ENCODE results near the gene TGFB2. TPM values are rescaled to one million over a fixed set of nuclear protein-coding genes. Genes with fewer than 3 reads are reported as not detected.

TGFB2 gene
- polyA plus RNA-seq, 1 donor: 66.7 TPM

DNA sequence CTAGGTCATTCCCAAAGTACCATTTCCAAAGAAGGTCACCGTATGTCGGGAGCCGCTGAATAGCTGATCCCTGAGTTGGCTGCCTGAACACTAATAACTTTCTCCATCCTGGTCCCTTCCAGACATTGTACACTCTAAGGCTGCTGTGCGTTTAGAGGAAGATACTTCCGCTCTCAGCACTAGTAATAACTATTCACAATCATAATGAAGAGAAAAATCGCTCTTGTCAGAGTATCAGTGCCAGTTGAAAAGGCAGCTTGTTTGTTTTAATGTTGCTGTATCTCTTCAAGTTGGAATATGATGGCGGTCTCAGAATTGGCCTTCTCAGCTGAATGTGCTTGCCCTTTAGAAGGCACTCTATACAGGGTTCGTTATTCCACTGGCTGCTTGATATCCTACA lies 43.5 kb downstream of the TGFB2 start:
- no peak for DNase-seq (ENCODE audit: low read depth)

DNA sequence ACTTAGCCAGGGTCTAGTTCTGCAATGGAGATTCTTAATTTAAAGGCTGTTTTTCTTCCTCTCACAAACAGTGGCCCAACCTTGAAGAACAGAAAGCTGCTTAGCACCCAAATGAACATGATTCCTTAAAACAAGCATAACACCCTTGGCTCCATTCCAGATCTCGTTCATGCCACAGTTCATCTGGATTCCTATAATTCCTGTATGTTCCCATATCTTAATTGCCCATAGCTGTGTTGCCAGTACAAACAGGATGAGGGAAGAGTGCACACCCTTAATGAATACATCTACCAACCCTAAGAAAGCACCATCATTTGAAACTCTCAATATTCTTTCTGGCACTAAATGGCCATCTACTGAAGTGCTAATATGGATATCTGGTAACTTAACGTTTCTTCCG lies 45.5 kb downstream of the TGFB2 start:
- no peak for DNase-seq (ENCODE audit: low read depth)

DNA sequence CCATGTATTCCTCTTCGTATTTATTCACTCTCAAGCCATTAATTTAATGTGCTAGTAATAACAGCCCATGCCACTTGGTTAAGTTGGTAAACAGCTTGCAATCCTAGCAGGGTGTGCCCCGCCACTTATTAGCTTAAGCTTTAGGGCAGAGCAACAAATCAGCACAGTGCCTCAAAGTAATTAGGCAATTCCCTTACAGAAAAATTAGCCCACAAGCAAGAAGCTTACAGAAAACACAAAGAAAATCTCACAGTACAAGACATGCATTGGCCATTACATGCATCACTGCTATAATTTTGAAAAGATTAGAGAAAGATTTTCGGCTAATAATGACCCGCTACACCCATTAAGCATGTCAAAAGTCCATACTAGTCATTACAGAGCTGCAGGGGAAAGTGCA lies 47.6 kb downstream of the TGFB2 start:
- no peak for DNase-seq (ENCODE audit: low read depth)

DNA sequence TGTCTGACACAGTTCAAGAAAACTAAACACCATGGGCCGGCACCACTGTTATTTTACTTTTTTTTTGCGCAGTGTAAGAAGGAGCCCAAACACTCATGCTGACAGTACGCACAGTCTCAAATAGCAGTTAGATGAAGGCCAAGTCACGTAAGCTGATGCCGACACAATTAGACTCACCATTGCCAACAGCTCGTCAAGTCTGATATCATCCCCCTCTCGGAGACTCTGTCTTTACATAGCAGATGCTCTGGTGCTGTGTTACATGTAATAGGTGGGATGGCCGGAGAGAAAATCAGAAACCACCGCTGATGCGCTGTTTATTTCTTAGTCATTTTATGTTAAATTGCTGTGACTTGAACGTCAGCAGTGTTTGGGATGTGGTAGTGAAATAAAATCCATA lies 49.3 kb downstream of the TGFB2 start:
- no peak for DNase-seq (ENCODE audit: low read depth)

DNA sequence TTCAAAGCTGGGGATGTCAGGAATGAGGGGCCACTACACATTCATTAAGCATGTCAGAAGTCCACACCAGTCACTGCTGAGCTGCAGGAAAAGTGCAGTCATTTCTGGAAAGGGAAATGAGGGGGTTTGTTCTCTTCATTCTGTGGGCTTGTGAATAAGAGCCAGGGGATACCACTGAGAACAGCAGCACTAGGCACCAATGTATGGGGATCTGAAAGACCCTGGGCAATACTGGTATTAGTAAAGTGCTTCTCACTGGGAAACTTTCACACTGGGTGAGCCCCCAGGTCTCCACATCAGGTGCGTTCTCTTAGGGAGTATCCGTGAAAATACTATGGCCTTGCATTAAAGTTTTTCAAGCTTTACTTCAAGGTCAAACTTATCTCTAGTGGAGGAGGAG lies 49.9 kb downstream of the TGFB2 start:
- no peak for DNase-seq (ENCODE audit: low read depth)

DNA sequence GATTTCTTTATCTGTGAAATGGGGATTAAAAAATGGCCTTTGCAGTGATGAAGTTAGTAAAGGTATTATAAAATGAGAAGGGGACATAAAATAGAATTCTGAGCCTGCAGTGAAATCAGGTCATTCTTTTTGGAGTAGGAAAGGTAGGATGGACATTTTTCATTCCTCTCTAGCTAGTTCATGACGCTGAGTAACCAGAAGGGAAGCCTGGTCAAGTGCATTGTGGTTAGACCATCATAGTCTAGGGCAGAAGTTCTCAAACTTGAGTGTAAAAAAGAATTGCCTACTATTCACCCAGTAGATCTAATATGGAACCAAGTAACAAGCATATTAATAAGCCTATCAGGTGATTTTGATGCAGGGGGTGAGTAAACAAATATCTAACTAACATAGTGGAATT lies 50.8 kb downstream of the TGFB2 start:
- no peak for DNase-seq (ENCODE audit: low read depth)

DNA sequence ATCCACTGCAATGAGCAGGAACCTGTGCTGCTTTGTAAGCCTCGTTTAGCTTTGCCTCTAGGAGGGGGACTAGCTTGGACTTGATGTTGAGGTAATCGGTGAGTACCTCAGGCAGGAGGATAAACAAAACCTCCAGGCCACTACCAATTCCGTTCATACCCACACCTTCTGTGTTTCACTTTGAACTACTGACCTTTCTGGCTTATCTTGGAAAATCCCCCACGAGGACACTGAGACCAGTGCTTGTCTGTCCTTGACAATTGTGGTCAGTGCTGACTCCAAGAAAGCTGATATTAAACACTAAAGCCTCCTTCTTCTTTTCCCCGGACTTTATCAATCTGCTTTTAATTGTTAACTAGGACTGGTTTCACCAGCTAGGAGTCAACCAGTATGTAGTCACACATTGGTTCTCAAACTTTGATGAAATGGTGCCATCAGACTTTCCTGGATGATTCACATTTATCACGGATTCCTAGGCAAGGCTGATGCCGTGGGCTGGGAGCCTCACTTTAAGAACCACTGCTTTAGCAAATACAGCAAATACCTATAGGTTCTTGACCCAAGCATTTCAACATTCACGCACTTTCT lies 52.7 kb downstream of the TGFB2 start:
- no peak for DNase-seq (ENCODE audit: low read depth)

DNA sequence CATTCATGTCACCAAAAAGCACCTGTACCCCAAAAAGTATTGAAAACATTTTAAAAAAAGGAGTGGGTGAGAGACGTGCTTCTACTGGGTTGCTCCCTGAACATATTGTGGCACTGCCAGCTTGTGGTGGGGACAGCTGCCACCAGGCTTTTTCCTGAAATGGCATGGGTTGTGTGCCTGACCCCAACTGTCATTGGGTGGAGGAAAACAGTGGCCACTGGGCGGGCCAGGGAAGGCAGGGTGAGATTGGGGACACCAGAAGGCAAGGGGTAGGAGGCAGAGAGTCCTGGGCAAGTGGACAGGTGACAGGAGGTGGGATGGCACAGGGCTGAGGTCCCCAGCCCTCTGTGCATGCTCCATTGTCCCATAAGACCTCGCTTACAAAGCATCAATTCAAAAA lies 55.5 kb downstream of the TGFB2 start:
- DNase-seq (ENCODE audit: low read depth): no peak

DNA sequence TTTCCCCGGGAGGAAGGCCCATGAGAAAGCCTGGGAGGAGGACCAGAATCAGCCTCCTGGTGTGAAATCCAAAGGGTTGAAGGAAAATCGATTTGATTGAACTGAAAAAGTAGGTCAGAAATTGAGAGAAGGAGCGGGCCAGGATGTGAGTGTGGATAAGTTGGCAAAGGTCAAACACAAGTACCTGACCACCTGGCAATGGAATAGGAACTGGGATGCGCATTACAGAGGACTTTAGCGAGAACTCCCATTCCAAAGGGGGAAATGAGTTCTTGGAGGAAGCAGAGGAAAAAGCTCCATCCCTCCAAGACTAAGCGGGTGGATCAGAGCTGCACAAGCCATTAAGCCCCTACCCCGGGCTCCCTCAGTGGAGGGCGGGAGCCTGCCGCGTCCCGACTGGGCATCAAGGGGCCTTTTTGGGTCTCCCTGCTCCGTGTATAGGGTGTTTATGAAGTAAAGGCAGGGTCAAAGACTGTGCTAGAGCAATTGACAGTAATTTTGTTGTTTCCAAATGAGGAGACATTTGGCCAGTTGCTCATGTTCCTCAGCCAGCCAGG lies 56.4 kb downstream of the TGFB2 start:
- no peak for DNase-seq (ENCODE audit: low read depth)

DNA sequence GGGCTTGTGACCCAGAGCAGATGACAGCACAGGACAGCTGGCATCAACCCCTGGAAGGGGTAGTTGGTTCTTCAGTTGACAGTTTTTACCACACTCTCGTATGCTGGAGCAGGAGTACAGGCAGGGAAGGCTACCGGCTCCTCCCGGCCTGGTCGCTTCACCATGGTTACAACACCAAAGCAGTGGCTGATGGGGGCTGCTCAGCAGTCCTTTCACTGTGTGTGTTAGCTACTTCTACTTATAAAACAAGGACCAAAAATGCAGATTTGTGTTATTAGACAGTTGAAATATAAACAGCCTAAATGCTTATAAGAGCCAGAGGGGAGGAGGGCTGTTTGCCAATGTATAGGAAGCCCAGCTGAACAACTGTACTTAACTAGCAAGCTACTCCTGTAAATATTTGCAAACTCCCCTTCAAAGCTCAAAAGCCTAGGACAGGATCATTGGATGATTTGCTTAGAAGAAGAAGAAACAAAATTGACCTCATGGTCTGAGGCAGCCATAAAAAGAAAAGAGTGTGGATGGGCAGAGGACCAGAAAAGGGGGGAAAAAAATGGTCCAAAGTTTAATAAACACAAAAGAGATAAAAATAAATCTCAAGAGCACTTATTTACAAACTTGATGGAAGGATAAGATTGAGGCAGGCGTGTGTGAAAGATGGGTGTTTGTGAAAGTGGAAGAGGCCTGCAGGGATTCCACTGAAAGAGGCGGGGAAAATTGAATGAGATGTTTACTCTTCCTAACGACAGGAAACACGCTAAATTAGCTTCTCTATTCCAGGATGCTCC lies 57.1 kb downstream of the TGFB2 start:
- DNase-seq (ENCODE audit: low read depth): no peak

DNA sequence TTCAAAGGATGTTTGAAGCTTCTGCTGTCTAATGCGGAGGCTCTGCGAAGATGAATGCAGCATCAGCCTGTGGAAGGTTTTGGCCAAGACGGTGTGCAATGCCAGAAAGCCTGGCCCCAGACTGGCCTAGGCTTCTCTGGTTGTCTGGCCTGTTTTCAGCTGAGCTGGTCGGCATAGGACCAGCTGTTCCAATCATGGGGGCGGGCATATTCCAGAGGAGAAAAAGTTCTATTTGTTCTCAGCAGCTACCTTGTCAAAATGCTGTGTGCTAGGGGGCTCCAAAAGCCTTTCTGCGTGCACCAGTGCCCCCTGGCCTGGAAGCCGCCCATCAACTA lies 57.6 kb downstream of the TGFB2 start:
- DNase-seq (ENCODE audit: low read depth): no peak

DNA sequence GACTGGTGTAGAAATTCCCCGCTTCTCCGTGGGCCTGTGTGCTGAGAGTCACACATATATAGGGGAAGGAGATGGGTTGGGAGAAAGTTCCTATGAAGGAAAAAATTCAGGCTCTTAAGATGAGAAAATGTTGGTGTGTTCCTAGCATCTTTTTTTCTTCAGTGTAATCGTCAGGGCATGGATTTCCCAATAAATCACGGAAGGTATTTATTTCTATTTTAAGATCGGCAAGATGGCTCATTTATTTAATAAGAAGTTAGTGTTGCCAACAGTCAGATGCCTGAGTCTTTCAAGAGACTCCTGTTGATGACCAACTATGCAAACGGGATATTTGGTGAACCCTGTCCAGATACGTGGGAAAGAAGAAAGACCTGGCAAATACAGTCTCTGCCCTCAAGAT lies 58.2 kb downstream of the TGFB2 start:
- DNase-seq (ENCODE audit: low read depth): no peak

DNA sequence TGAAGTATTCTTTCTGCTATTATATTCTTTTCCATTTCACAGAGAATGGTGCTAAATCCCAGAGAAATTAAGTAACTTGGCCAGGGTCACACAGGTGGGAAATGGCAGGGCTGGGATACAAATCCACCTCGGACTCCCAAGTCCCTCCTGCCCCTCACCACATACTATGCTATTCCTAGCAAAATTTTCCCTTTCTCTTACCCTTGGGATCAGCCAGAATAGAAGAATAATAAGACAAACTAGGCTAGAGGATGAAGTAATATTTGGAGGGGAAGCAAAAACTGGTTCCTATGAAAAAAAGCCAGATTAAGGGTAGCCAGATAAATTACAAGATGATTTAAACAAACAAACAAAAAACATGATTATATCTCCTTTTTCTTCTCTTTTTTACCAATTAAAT lies 62.5 kb downstream of the TGFB2 start:
- no peak for DNase-seq (ENCODE audit: low read depth)

DNA sequence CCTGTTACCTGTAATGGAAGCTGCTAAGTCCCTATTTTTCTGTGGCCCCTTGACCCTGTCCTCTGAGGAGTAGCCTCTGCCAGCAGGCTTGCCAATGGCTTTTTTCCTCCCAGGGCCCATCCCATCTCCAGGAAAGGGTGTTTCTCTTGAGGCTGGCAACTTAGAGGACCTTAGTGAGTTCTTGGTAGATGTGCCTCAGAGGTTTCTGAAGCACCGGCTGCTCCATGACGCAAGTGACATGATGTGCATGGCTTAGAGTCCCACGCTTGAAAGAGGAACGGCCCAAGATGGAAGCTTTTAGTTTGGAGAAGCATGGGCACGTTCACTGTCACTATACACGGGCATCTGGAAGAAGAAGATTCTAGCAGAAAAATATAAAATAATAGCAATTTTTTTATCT lies 63.0 kb downstream of the TGFB2 start:
- no peak for DNase-seq (ENCODE audit: low read depth)

DNA sequence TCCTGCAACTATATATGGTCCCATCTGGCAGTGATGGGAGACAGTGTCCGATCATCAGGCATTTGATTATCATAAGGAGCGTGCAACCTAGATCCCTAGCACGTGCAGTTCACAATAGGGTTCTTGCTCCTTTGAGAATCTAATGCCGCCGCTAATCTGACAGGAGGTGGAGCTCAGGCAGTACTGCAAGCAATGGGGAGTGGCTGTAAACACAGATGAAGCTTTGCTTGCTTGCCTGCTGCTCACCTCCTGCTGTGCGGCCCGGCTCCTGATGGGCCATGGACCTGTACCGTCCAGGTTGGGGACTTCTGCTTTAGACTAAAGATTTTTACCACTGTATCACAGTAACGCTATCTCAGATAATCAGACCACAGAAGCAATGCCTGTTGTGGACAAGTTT lies 63.8 kb downstream of the TGFB2 start:
- DNase-seq (ENCODE audit: low read depth): no peak

DNA sequence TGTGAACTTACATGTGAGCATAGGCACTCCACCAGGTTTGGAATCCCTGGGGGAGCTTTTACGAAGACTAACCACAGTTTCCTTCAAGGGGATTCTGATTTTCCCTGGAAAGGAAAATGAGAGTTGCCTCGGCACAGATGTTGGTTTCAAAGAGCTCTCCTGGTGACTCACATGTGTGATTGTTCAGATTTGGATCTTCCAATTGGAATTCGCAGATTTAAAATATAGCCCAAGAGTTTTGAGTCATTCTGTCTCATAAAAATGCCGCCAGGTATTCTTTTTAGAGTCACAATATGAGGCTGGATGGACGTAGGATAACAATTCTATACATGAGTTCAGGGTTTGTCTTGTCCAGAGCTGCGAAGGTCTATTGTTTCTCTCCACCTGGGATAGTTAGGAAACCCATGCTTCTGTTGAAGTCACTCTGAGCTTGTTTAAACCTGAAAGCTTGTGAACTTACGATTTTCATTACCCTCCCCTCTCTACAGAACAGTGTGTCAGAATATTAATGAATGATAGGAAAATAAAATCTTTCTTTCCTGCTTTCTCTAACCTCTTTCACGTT lies 64.9 kb downstream of the TGFB2 start:
- no peak for DNase-seq (ENCODE audit: low read depth)

DNA sequence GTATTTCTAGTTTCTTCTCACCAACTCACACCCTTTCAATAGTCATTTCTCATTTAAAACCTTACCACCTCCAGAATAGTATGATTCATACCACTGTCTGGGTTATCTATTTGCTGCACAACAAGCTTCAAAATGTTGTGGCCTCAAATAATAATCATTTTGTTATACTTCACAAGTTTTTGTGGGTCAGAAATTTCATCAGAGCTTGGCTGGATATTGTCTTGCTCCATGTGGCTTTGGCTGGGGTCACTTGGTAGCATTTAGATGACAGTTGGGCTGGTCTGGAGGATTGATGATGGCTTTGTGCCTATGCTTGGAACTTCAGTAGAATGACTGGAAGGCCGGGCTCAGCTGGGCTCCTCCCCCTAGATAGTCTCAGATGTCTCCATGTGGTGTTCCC lies 66.0 kb downstream of the TGFB2 start:
- no peak for DNase-seq (ENCODE audit: low read depth)

DNA sequence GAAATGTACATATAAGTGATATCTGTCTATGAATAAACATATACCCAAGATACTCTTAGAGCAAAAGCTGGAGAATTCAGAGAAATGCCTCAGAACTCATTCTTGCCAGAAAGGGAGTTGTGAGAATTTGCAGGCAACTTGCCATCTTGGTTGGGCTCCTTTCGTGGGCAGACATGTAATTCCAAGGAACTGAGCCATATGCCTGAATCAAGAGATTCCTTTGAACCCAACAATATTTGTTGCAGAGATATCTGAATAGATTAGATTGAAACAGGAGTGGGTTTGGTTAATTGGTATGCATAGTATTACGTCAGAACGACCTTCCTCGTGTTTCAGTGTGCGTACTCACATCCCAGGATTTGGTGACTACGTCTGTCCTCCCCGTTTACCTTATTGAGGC lies 67.0 kb downstream of the TGFB2 start:
- DNase-seq (ENCODE audit: low read depth): no peak

DNA sequence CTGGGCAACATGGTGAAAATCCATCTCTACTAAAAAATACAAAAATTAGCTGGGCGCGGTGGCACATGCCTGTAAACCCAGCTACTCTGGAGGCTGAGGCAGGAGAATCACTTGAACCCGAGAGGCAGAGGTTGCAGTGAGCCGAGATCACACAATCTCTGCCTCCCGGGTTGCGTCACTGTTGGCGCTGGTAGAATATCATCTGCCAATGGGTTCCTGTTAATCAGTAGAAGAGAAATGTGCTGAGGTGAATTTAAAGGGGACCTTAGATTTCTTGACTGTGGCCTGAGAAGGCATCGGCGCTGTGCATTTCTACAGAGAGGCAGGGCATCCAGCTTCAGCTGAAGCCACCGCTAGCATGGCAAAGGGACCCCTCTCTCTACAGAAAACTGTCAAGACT lies 68.0 kb downstream of the TGFB2 start:
- DNase-seq (ENCODE audit: low read depth): no peak

DNA sequence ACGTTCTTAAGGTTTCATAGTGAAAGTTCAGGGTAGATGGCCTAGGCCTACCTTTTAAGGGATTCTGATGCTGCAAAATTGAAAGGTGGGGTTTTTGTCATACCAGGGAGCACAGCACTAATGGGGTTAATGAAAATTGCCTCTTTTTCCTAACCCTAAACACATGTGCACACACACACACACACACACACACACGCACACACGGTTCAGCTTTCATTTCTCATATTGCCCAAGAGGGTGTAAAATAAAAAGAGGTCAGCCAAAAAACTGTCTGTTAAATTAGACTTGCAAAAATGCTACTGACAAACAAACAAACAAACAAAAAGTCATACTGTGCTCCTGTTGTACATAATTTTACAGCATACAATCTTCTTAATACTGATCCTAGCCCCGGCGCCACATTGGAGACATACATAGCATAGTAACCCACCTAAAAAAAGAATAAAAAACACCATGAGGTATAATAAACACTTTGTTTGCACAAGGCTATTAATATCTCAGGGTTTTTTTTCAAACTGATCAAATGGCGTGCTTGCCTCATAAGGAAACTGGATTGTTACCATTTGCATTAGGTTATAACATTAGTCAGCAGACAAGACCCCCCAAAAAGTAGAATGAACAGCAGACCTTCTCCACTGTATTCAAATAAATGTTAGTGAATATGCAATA lies 69.1 kb downstream of the TGFB2 start:
- DNase-seq (ENCODE audit: low read depth): no peak

DNA sequence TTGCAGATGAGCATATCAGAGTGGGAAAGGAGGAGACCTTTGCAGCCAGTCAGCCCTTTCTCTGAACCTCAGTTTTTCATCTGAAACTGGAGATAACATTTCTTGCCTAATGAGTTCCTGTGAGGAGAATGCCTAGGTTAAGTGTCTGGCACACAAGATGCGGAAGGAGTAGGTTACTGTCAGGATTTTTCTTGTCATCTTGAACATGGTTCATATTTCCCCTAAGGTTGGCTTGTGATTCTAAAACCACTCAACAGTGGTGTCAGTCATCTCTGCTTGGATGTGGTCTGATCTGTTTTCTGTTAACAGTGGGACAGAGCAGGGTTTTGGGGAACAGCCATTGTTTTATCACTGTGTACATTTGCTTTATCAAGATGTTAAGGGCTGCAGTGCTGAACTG lies 70.6 kb downstream of the TGFB2 start:
- no peak for DNase-seq (ENCODE audit: low read depth)

DNA sequence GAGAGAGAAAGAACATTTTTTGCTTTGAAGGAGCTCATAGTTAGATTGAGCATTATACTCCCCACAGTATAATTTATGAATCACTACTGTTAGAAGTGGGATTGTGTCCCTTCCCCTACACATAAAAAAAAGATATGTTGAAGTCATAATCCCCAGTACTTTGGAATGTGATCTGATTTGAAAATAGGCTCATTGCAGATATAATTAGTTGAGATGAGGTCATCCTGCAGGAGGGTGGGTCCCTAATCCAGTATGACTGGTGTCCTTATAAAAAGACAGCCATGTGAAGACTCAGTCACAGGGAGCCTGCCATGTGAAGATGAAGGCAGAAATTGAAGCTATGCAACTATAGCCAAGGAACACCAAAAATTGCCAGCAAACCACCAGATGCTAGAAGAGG lies 76.4 kb downstream of the TGFB2 start:
- no peak for DNase-seq (ENCODE audit: low read depth)

DNA sequence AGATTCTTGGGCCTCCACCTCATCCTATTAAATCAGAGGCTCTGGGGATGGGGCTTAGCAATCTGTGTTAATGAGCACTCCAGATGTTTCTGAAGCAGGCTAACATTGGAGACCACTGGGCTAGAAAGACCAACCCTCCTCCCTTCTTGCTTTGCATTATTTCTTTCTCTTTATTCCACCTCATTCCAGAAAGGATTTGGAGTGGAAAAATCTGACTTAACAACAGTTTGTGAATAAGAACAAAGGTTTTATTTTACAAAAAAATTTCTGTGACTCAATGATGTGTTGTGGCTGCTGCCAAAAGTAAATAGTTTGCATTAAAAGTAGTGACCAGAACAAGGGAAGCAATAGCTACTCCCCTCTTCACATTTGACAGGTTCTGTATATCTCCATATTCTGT lies 79.4 kb downstream of the TGFB2 start:
- DNase-seq (ENCODE audit: low read depth): no peak

Measured in forelimb muscle (tissue), 1 donor.